A204.1 (cell line): ENCODE data around the gene CDK19.

ENCODE experiments used
- FAIRE-seq: peaks from 2 replicates; lab custom pipeline; 2012; peaks lifted over from hg19 to GRCh38; lab: Jason Lieb, UNC

The CDK19 gene

GRCh38 chr6:110658631-110659211 is 156.5 kb downstream of the CDK19 start:
- FAIRE-seq = no peak

DNA sequence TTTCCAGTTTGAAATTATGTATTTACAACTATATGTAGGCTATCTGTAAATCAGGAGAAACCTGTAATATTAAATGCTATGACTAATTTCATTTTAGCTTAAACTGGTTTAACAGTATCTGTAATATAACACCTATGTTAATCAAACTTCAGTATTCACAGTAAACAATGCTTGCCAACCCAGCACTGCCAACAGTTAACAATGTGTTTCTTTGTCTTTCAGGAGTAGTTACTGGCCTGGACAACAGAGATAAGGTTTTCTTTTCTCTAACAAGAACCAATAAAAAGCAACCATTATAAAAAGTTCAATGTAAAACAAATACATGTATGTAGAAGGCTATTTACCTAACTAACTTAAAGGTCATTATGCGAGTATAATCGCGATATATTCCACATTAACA is 158.8 kb downstream of the CDK19 start:
- FAIRE-seq = no peak

GRCh38 chr6:110655821-110656220 is 159.4 kb downstream of the CDK19 start:
- no peak for FAIRE-seq

DNA sequence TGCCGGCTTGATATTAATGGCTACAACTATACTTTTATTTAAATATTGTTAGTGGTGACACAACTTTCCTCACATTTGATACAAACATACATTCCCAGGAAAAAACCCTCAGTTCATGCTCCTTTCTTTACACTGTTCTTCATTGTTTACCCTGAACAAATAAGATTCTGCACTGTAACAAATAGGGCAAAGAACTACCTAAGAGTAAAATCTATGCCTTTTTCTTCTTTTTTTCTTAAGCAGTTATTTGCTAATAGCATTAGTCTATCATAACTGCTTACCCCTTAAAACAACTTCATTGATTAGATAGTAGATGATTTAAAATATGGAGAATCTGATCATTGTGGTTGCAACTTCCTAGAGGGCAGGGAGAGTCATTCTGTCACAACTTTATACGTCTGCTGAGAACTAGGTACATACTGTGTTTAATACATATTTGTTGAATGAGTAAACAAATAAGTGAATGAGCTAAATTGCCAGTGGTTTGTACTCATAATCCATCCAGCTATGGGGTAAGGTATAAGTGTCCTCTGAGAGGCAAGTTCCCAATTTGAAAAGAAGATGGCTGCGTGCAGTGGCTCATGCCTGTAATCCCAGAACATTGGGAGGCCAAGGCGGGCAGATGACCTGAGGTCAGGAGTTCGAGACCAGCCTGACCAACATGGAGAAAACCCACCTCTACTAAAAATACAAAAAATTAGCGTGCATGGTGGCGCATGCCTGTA is 161.0 kb downstream of the CDK19 start:
- no peak for FAIRE-seq

DNA sequence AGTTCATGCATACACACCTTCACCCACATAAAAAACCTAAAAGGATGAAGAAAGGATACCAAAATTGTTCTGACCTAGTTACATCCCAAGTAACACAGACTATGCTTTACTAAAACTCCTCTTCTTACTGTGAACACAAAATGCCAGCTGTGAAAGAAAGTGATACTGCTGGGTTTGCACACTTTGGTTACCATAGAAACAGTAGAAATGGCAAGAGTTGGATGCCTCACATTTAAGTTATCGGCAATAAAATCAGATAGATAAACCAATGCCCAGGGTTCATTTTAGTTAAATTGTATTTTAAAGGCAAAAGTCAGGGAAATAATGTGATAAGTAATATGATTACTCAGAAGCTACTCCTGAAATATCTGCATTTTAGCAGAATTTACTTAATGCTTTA is 161.9 kb downstream of the CDK19 start:
- no peak for FAIRE-seq

DNA sequence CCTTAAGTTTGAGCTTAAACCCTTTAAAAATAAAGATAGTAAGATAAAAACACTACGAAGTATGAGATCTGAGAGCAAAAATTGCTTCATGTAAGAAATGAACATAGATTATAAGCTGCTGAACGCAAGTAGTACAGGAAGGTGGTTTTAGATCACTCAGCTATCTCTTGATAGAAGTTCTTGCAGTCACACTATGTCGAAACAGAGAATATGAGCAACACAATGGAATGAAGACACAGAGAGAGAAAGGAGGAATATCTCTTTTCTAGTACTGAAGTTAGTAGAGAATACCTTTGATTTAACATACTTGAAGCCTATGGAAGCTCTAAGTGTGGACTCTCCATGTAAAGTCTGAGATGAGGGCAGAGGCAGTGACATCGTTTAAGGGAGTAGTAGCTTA is 162.7 kb downstream of the CDK19 start:
- no peak for FAIRE-seq

DNA sequence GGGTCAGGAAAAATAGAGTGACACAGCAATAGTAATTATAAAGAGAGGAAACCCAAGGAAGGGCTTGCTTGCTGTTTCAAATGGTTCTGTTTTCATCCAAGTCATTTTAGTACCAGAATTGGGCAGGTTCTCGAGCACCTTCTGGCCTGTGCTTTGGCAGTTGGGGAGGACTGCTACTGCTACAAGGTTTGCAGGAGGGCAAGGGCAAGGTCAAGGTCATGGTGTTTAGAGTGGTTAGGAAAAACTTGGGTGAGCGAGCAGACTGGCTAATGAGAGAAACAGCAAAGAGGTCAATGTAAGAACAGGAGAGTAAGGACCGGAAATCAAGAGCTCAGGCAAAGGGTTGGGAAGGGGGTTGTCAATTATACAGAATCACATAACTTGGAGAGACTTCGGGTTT is 164.5 kb downstream of the CDK19 start:
- no peak for FAIRE-seq

DNA sequence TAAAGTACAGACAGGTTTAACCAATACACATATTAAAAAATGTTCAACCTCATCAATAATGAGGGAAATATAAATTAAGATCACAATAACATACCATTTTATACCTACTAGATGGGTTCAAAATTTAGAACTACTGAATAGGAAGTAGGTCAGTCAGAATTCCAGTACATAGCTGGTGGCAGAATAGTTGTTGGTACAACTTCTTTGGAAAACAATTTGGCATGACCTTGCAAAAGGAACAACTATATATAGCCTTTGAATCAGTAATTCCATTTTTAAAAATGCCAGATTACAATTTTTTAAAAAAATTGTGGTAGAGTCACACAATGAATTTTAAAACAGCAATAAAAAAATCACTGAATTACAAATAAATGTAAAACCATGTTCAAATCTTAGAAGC is 165.6 kb downstream of the CDK19 start:
- FAIRE-seq = peak; percentile 14

- peak; percentile 11 for FAIRE-seq
Observed at GRCh38 chr6:110646951-110647910, 168.0 kb downstream of the CDK19 start.

GRCh38 chr6:110646419-110646698 is 168.9 kb downstream of the CDK19 start:
- no peak for FAIRE-seq

DNA sequence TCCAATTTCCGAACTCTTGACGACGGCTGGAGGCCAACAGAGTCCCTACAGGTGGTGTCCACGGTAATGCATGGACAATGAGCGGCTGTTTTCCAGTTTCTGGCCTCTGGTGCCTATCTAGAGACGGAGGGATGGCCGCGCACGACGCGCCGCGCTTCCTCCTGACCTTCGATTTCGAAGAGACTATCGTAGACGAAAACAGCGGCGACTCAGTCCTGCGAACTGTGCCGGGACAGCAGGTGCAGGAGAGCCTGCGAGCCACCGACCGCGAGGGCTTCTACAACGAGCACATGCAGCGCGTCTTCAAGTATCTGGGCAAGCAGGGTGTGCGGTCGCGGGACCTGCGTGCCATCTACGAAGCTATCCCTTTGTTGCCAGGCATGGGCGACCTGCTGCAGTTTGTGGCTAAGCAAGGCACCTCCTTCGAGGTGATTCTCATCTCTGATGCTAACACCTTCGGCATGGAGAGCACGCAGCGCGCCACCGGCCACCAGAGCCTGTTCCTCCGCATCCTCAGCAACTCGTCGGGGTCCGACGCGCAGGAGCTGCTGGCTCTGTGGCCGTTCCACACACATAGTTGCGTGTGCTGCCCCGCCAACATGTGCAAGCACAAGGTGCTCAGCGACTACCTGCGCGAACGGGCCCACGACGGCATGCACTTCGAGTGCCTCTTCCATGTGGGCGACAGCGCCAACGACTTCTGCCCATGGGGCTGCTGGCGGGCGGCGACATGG is 169.4 kb downstream of the CDK19 start:
- FAIRE-seq = no peak

- FAIRE-seq = peak; percentile 43
Observed at GRCh38 chr6:110643175-110643574, 172.1 kb downstream of the CDK19 start.

DNA sequence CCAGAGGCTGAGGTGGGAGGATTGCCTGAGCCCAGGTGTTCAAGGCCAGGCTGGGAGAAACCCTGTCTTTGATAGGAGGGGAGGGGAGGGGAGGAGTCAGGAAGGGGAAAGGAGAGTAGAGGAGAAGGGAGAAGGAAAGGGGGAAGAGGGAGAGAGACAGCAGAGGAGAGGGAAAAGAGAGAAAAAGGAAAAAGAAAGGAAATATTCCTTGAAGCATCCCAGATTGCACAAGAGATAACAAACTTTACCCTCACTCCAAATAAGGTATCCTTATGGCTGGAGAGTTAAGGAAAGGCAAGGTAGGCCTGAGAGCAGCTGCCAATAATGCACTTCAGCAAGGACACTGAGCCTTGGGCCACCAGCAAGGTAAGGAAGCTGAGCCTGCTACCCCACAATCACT is 172.6 kb downstream of the CDK19 start:
- no peak for FAIRE-seq

DNA sequence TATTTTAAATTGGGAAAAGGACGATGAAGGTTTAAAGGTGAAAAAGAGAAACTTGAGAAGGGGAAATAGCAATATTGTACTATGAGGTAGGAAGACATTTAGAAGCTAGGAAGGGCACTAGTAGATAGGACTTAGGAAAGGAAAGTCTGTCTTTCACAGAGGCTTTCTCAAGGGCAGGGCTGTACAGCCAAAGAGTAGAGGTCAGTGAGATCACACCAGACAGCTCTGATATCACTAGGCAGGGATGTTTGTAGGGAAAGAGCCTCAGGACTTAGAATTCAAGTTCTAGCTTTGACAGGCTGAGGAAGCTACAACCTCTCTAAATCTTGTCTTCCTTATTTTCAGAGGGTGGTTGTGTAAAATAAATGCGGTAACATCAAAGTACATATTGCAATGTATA is 178.5 kb downstream of the CDK19 start:
- FAIRE-seq = no peak

DNA sequence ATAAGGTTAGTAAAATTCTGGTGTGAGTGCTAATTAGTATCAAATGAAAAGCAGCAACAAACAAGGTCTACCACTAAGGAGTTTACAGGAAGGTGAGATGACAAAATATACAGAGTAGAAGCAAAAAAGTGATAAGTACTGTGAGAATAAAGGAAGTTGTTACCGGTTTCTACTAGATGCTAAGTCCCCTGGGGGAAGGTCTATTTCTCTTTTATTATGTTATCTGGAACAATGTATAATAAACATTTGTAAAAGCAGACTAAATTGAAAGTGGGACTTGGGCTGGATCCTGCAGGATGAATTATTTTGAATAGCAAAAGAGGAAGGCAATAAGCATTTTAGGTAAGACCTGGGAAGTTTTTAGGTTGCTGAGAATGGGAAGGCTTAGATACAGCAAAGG is 180.2 kb downstream of the CDK19 start:
- no peak for FAIRE-seq

GRCh38 chr6:110633731-110634213 is 181.5 kb downstream of the CDK19 start:
- FAIRE-seq = no peak

DNA sequence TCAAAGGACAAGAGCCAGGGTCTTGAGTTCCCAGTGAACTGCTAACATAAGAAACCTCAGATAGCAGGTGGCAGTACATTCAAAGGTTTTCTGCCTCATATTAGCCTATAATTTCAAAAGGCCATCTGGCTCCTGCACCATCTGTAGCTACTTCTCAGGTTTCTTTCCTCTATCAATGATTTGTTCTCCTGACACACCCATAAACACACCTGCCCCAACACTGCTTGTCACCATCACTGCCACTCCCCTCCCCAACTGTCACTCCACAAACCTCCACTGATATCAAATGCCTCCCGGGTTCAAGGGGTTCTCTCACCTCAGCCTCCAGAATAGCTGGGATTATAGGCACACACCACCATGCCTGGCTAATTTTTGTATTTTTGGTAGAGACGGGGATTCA is 186.1 kb downstream of the CDK19 start:
- no peak for FAIRE-seq

- FAIRE-seq = no peak
Observed at GRCh38 chr6:110628330-110628729, 186.9 kb downstream of the CDK19 start.

- no peak for FAIRE-seq
Observed at GRCh38 chr6:110626442-110626841, 188.8 kb downstream of the CDK19 start.

- FAIRE-seq = no peak
Observed at GRCh38 chr6:110625883-110626282, 189.4 kb downstream of the CDK19 start.

- FAIRE-seq = no peak
Observed at GRCh38 chr6:110622912-110623578, 192.2 kb downstream of the CDK19 start.

DNA sequence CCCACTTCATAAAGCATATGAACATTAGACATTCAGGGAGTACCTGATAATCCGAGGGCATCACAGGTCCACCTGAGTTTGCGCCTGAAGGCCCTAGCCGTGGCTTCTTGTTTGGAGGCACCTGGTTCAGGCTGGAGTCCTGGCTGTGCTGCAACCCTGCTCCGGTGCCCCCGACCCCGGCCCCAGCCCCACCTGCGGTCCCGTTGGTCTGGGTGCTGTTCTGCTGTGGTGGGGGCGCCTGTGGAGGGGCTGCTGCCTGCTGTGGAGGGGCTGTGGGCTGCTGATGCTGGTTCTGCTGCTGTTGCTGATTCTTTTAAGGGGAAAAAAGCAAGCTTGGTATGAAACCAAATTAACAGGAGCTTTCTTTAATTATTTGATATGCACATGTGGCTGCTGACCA is 194.2 kb downstream of the CDK19 start:
- FAIRE-seq = no peak
